ENCODE measurements around the gene RSU1.

DNA sequence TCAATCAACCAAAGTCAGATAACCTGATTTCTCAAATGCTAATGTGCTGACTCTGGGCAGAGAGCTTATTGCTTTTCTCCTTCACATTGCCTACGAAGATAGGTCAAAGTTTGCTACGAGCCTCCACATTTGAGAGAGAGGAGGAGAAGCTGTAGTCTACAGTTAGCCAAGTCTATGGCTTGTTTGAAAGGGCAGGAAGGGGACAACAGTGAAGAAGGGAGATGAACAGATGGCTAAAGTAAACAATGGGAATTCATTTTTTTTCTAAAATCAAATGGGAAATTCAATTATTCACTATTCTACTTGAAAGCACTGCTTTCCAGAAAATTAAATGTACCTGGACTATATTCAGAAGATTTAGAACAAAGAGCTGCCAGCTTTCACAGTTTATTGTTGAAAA lies 168.9 kb downstream of the RSU1 start:
- TF ChIP-seq POLR2A (IDR thresholded peaks at IDR 0.05) (no peak), CTCF (IDR thresholded peaks at IDR 0.05 in 8 of 11, conservative IDR thresholded peaks at IDR 0.05 in 3 of 11) (no peak)

Measured in spleen (tissue), 7 donors.